ENCODE data around the gene YIPF1. TPM values are rescaled to one million over a fixed set of nuclear protein-coding genes. Genes with fewer than 3 reads are reported as not detected.
A peak's percentile ranks its signal among the peaks of the same experiment; 100 is the strongest.

Gene YIPF1
- polyA plus RNA-seq, 1 experiment, result 40.2 TPM

DNA sequence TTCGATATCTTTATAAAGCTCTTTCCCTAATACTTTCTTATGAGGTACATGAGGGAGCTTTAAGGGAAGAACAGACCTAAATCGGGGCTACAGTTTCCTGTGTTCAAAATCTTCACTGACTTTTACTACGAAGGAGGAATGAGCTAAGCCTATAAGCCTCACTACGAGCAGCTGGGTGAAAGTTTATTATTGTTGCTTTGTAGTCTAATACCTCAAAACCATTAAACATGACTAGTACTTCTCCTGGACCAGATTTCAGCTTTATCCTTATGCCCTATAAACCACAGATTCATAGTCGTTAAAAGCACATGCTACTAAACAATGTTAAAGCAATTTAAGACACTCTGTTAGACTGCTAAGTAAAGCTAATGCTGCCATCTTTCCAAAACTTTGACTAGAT lies 81.7 kb downstream of the YIPF1 start:
- DNase-seq (ENCODE audit: low read depth), result peak; percentile 69
- ChIA-PET POLR2A (no interaction called here), CTCF (no interaction called here)
- no peaks in the 10 kb centered on the region for H3K27me3 ChIP-seq (ENCODE audit: control insufficient read depth, insufficient read depth, low read length)
- no peak overlapping the region for H3K4me3 ChIP-seq (ENCODE audit: low read depth, low read length)
- no peaks in the 10 kb centered on the region for H3K36me3 ChIP-seq (ENCODE audit: control insufficient read depth, insufficient read depth, low read length)
- TF ChIP-seq, protein P1, sequence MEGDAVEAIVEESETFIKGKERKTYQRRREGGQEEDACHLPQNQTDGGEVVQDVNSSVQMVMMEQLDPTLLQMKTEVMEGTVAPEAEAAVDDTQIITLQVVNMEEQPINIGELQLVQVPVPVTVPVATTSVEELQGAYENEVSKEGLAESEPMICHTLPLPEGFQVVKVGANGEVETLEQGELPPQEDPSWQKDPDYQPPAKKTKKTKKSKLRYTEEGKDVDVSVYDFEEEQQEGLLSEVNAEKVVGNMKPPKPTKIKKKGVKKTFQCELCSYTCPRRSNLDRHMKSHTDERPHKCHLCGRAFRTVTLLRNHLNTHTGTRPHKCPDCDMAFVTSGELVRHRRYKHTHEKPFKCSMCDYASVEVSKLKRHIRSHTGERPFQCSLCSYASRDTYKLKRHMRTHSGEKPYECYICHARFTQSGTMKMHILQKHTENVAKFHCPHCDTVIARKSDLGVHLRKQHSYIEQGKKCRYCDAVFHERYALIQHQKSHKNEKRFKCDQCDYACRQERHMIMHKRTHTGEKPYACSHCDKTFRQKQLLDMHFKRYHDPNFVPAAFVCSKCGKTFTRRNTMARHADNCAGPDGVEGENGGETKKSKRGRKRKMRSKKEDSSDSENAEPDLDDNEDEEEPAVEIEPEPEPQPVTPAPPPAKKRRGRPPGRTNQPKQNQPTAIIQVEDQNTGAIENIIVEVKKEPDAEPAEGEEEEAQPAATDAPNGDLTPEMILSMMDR (IDR thresholded peaks at IDR 0.05; ENCODE audit: insufficient read depth, low read depth, low read length), result no peak

DNA sequence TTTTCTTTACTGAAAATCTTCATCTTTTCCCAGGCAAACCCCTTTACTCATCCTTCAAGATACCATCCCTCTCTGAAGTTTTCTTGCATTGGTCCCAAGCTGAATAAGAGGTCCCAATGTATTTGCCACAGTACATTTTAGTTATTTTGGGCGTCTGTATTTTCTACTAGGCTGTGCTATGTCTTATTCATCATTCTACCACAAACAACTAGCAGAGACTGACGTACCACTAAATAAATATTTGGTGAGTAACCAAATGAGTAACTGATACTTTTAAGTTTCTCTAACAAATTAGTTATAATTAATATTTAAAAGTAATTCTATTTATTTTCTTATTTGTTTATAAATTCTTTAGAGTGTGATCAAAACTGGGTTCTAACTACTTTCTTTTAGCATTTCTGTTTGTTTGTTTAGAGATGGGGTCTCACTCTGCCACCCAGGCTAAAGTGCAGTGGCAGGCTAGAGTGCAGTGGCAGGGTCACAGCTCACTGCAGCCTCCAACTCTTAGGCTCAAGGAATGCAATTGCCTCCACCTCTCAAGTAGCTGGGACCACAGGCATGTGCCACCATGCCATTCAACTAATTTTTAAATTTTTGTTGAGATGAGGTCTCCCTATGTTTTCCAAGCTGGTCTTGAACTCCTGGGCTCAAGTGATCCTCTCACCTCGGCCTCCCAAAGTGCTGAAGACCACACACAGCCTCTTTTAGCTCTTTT lies 84.6 kb downstream of the YIPF1 start:
- DNase-seq (ENCODE audit: low read depth), result no peak
- POLR2A ChIA-PET, result no interaction called here
- CTCF ChIA-PET, result interaction anchor here (0.5 kb wide), 1 partner anchor 10 kb away, joined by 3 read pairs; no protein-coding TSS in a partner anchor

DNA sequence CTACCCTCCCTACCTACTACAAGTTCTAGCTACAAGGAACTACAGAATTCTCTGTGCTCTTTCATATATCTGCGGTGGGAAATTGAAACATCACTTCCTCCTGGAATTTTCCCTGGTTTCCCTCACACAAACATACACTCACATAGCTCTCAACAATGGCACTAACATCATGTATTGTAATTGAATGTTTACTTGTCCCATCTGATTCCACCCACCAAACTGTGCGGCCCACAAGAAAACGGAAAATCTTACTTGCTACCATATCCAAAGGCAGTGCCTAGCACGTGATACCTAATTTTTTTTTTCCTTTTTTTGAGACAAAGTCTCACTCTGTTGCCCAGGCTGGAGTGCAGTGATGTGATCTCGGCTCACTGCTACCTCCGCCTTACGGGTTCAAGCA lies 85.4 kb downstream of the YIPF1 start:
- CTCF ChIA-PET, result interaction anchor here (0.6 kb wide), 2 partner anchors 37 to 44 kb away, joined by 5 read pairs; no protein-coding TSS in a partner anchor
- POLR2A ChIA-PET, result no interaction called here

More for the DNA sequence above, 84.6 kb downstream of the YIPF1 start:
- no peaks in the 10 kb centered on the region; the same call in 1 of the 2 replicates for H3K36me3 ChIP-seq (ENCODE audit: control insufficient read depth, insufficient read depth, low read length)
- no peaks in the 10 kb centered on the region for H3K27me3 ChIP-seq (ENCODE audit: control insufficient read depth, insufficient read depth, low read length)
- TF ChIP-seq, protein P1 (IDR thresholded peaks at IDR 0.05; ENCODE audit: insufficient read depth, low read depth, low read length), result no peak
- H3K4me3 ChIP-seq (ENCODE audit: low read depth, low read length), result no peak overlapping the region

More for the DNA sequence above, 85.4 kb downstream of the YIPF1 start:
- TF ChIP-seq, protein P1 (IDR thresholded peaks at IDR 0.05; ENCODE audit: insufficient read depth, low read depth, low read length), result no peak
- Histone ChIP-seq H3K4me3 (ENCODE audit: low read depth, low read length) (no peak overlapping the region), H3K27me3 (ENCODE audit: control insufficient read depth, insufficient read depth, low read length) (no peaks in the 10 kb centered on the region), H3K36me3 (ENCODE audit: control insufficient read depth, insufficient read depth, low read length) (no peaks in the 10 kb centered on the region; the same call in 1 of the 2 replicates)
- DNase-seq (ENCODE audit: low read depth), result no peak

Small RNA genes lying within 50 kb of the gene (small RNA-seq; reads per million reads assigned to genes)
- gene AL049745.1 (ENCODE audit: insufficient read length, low read depth, low replicate concordance), result not detected

Other genes starting within 250 kb of the YIPF1 start
- 0.86 and 1.9 TPM in 2 replicates for gene GLIS1, start 150.6 kb downstream of the YIPF1 start, polyA plus RNA-seq (2011; rRNA removed)
- gene NDC1, start 51.5 kb downstream of the YIPF1 start, polyA plus RNA-seq (2011; rRNA removed), result 17.5 and 22.7 TPM in 2 replicates
- not detected in 2 replicates for gene DIO1, start 4.4 kb upstream of the YIPF1 start, polyA plus RNA-seq (2011; rRNA removed)
- 12.8 and 38.3 TPM in 2 replicates for gene IFT25, start 55.9 kb upstream of the YIPF1 start, polyA plus RNA-seq (2011; rRNA removed)
- 52.9 and 54.6 TPM in 2 replicates for gene LRRC42, start 56.6 kb upstream of the YIPF1 start, polyA plus RNA-seq (2011; rRNA removed)
- not detected in 2 replicates for gene LDLRAD1, start 128.4 kb upstream of the YIPF1 start, polyA plus RNA-seq (2011; rRNA removed)
- gene TMEM59, start 163.4 kb upstream of the YIPF1 start, polyA plus RNA-seq (2011; rRNA removed), result 615 and 873 TPM in 2 replicates
- 3.7 and 4.1 TPM in 2 replicates for gene TCEANC2, start 163.8 kb upstream of the YIPF1 start, polyA plus RNA-seq (2011; rRNA removed)